NCI-H2227 treated with DMSO at 0.1 percent for 48 hours (cell line): ENCODE data around the gene HERC3.
"Not testable (repeated sequence)": the region's sequence is repeated elsewhere in the genome, so short reads cannot be mapped to it uniquely, and the experiment has no call there.

Experiments
- DNase-seq: peaks from one replicate; lab custom pipeline; 2025; lab: John Stamatoyannopoulos, UW

Gene HERC3

GRCh38 chr4:88609387-88609786 lies 17.1 kb downstream of the HERC3 start:
- DNase-seq, result no peak

GRCh38 chr4:88609794-88610193 lies 17.5 kb downstream of the HERC3 start:
- not testable (repeated sequence) for DNase-seq

GRCh38 chr4:88610771-88611170 lies 18.5 kb downstream of the HERC3 start:
- no peak for DNase-seq

- no peak for DNase-seq
Measured at GRCh38 chr4:88613417-88613875, 21.2 kb downstream of the HERC3 start.

- DNase-seq, result no peak
Measured at GRCh38 chr4:88614058-88614457, 21.8 kb downstream of the HERC3 start.

GRCh38 chr4:88616275-88617150 lies 24.2 kb downstream of the HERC3 start:
- no peak for DNase-seq

GRCh38 chr4:88618782-88619485 lies 26.7 kb downstream of the HERC3 start:
- DNase-seq, result no peak

- no peak for DNase-seq
Measured at GRCh38 chr4:88619971-88620370, 27.7 kb downstream of the HERC3 start.

- no peak for DNase-seq
Measured at GRCh38 chr4:88621763-88622327, 29.6 kb downstream of the HERC3 start.

GRCh38 chr4:88623097-88623496 lies 30.8 kb downstream of the HERC3 start:
- no peak for DNase-seq

GRCh38 chr4:88628746-88629145 lies 36.5 kb downstream of the HERC3 start:
- DNase-seq, result no peak

- DNase-seq, result no peak
Measured at GRCh38 chr4:88629826-88630225, 37.5 kb downstream of the HERC3 start.

GRCh38 chr4:88630756-88631155 lies 38.5 kb downstream of the HERC3 start:
- DNase-seq, result no peak

GRCh38 chr4:88643932-88644331 lies 51.7 kb downstream of the HERC3 start:
- no peak for DNase-seq

GRCh38 chr4:88645994-88646393 lies 53.7 kb downstream of the HERC3 start:
- no peak for DNase-seq

GRCh38 chr4:88646528-88647280 lies 54.4 kb downstream of the HERC3 start:
- no peak for DNase-seq

- no peak for DNase-seq
Measured at GRCh38 chr4:88649716-88650115, 57.4 kb downstream of the HERC3 start.

GRCh38 chr4:88653371-88653946 lies 61.2 kb downstream of the HERC3 start:
- no peak for DNase-seq

GRCh38 chr4:88655226-88655625 lies 62.9 kb downstream of the HERC3 start:
- DNase-seq, result no peak

GRCh38 chr4:88659055-88659889 lies 67.0 kb downstream of the HERC3 start:
- peak; percentile 14 for DNase-seq

- DNase-seq, result no peak
Measured at GRCh38 chr4:88659890-88660208, 67.6 kb downstream of the HERC3 start.
